ENCODE results near the gene MYL6B. TPM values are rescaled to one million over a fixed set of nuclear protein-coding genes. Genes with fewer than 3 reads are reported as not detected.

The MYL6B gene
- total and polyA plus RNA-seq, 2 experiments from 2014 or later, result 80.6 to 83.9 TPM

- Histone ChIP-seq H3K9me2 (replicated peaks; ENCODE audit: insufficient read depth) (no peaks in the 10 kb centered on the region), H3K27ac (no peak overlapping the region), H3K36me3 (replicated peaks; ENCODE audit: insufficient read depth, low read depth) (no peaks in the 10 kb centered on the region), H3K4me1 (ENCODE audit: insufficient read depth) (peaks cover 12% of the 10 kb centered on the region), H2AFZ (no peak overlapping the region), H3K4me2 (peak overlapping the region; percentile 93), H4K20me1 (ENCODE audit: insufficient read depth, poor library complexity, severe bottlenecking) (peaks cover 6% of the 10 kb centered on the region), H3K27me3 (no peaks in the 10 kb centered on the region), H3K79me2 (peaks cover 39% of the 10 kb centered on the region), H3K9me3 (ENCODE audit: low read depth) (no peaks in the 10 kb centered on the region), H3K4me3 (peak overlapping the region; percentile 51)
- 30% methylated on average over 2 of the region's 2 CpGs for WGBS (ENCODE audit: low lambda C conversion rate, missing lambda C conversion rate)
- no peak for TF ChIP-seq EZH2 (IDR thresholded peaks at IDR 0.05; ENCODE audit: borderline replicate concordance)
- no peak for TF ChIP-seq CTCF (IDR thresholded peaks at IDR 0.05; ENCODE audit: poor library complexity)
- no peak for TF ChIP-seq EZH2phosphoT487 (IDR thresholded peaks at IDR 0.05; ENCODE audit: low read depth, severe bottlenecking, unreplicated experiment)
- no peak for DNase-seq (ENCODE audit: low spot score)
Observed at GRCh38 chr12:56105609-56105902, 46.8 kb upstream of the MYL6B start.

- Histone ChIP-seq H3K9me3 (ENCODE audit: low read depth) (no peaks in the 10 kb centered on the region), H3K36me3 (replicated peaks; ENCODE audit: insufficient read depth, low read depth) (no peaks in the 10 kb centered on the region)
- WGBS (ENCODE audit: low lambda C conversion rate, missing lambda C conversion rate), result 93% methylated on average over 3 of the region's 3 CpGs
Observed at GRCh38 chr12:56107242-56107641, 45.1 kb upstream of the MYL6B start.

GRCh38 chr12:56110571-56110970 lies 41.8 kb upstream of the MYL6B start:
- TF ChIP-seq EZH2 (IDR thresholded peaks at IDR 0.05; ENCODE audit: borderline replicate concordance) (no peak), EZH2phosphoT487 (IDR thresholded peaks at IDR 0.05; ENCODE audit: low read depth, severe bottlenecking, unreplicated experiment) (no peak), CTCF (IDR thresholded peaks at IDR 0.05; ENCODE audit: poor library complexity) (no peak)
- H3K27me3 ChIP-seq, result no peaks in the 10 kb centered on the region
- H3K36me3 ChIP-seq (replicated peaks; ENCODE audit: insufficient read depth, low read depth), result no peaks in the 10 kb centered on the region
- no peak for DNase-seq (ENCODE audit: low spot score)
- no peak overlapping the region for H3K4me2 ChIP-seq
- no peaks in the 10 kb centered on the region for H3K9me2 ChIP-seq (replicated peaks; ENCODE audit: insufficient read depth)
- H2AFZ ChIP-seq, result no peak overlapping the region
- H3K4me3 ChIP-seq, result no peak overlapping the region
- peaks cover 5% of the 10 kb centered on the region for H3K4me1 ChIP-seq (ENCODE audit: insufficient read depth)
- H3K27ac ChIP-seq, result no peak overlapping the region
- H3K9me3 ChIP-seq (ENCODE audit: low read depth), result no peaks in the 10 kb centered on the region
- peaks cover 30% of the 10 kb centered on the region for H3K79me2 ChIP-seq
- 99% methylated on average over 5 of the region's 5 CpGs for WGBS (ENCODE audit: low lambda C conversion rate, missing lambda C conversion rate)
- H4K20me1 ChIP-seq (ENCODE audit: insufficient read depth, poor library complexity, severe bottlenecking), result peaks cover 2% of the 10 kb centered on the region

More at GRCh38 chr12:56107242-56107641, 45.1 kb upstream of the MYL6B start:
- Histone ChIP-seq H3K9me2 (replicated peaks; ENCODE audit: insufficient read depth) (no peaks in the 10 kb centered on the region), H3K27ac (no peak overlapping the region), H3K79me2 (peaks cover 39% of the 10 kb centered on the region), H2AFZ (no peak overlapping the region), H3K4me2 (no peak overlapping the region), H4K20me1 (ENCODE audit: insufficient read depth, poor library complexity, severe bottlenecking) (peaks cover 6% of the 10 kb centered on the region), H3K4me1 (ENCODE audit: insufficient read depth) (peaks cover 12% of the 10 kb centered on the region), H3K4me3 (no peak overlapping the region), H3K27me3 (no peaks in the 10 kb centered on the region)
- no peak for DNase-seq (ENCODE audit: low spot score)
- TF ChIP-seq EZH2 (IDR thresholded peaks at IDR 0.05; ENCODE audit: borderline replicate concordance), result no peak
- TF ChIP-seq CTCF (IDR thresholded peaks at IDR 0.05; ENCODE audit: poor library complexity), result no peak
- TF ChIP-seq EZH2phosphoT487 (IDR thresholded peaks at IDR 0.05; ENCODE audit: low read depth, severe bottlenecking, unreplicated experiment), result no peak

DNA sequence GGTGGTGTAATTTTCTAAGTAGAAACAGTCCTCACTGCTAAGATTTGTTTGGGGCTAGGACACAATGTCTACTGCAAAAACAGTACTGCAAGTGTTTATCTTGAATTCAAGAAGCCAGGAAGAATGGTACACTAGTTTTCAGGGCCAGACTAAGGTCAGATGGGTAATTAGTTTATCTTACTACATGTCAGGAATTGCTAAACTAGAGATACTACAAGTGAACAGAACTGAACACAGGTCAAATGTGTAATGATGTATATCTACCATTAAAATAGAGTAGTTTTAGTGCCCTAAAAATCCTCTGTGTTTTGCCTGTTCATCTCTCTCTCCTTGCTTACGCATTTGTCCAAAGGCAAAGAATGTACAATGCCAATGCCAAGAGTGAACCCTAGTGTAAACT lies 38.3 kb upstream of the MYL6B start:
- WGBS (ENCODE audit: low lambda C conversion rate, missing lambda C conversion rate), result 86% methylated on average over 1 of the region's 1 CpG
- TF ChIP-seq CTCF (IDR thresholded peaks at IDR 0.05; ENCODE audit: poor library complexity) (no peak), EZH2phosphoT487 (IDR thresholded peaks at IDR 0.05; ENCODE audit: low read depth, severe bottlenecking, unreplicated experiment) (no peak), EZH2 (IDR thresholded peaks at IDR 0.05; ENCODE audit: borderline replicate concordance) (no peak)

More for the DNA sequence above, 38.3 kb upstream of the MYL6B start:
- Histone ChIP-seq H3K36me3 (replicated peaks; ENCODE audit: insufficient read depth, low read depth) (no peaks in the 10 kb centered on the region), H3K9me3 (ENCODE audit: low read depth) (no peaks in the 10 kb centered on the region), H3K4me2 (no peak overlapping the region), H3K4me3 (no peak overlapping the region), H2AFZ (no peak overlapping the region), H4K20me1 (ENCODE audit: insufficient read depth, poor library complexity, severe bottlenecking) (peaks cover 2% of the 10 kb centered on the region), H3K27ac (no peak overlapping the region), H3K79me2 (peaks cover 10% of the 10 kb centered on the region), H3K9me2 (replicated peaks; ENCODE audit: insufficient read depth) (no peaks in the 10 kb centered on the region), H3K4me1 (ENCODE audit: insufficient read depth) (peaks cover 4% of the 10 kb centered on the region), H3K27me3 (no peaks in the 10 kb centered on the region)
- DNase-seq (ENCODE audit: low spot score), result no peak
